HG02759 (cell line): Measurements from ENCODE around the gene UGT2B17.
A peak's percentile ranks its signal among the peaks of the same experiment; 100 is the strongest.
"Not testable (repeated sequence)": the region's sequence is repeated elsewhere in the genome, so short reads cannot be mapped to it uniquely, and the experiment has no call there.

Source experiments
- ATAC-seq: cut with Tn5 transposase; IDR thresholded peaks from one replicate; pipeline ENCODE4 v1.9.1; 2021; ENCODE audit warnings: mild to moderate bottlenecking, moderate library complexity; ENCODE audit not compliant: unreplicated experiment

The UGT2B17 gene

DNA sequence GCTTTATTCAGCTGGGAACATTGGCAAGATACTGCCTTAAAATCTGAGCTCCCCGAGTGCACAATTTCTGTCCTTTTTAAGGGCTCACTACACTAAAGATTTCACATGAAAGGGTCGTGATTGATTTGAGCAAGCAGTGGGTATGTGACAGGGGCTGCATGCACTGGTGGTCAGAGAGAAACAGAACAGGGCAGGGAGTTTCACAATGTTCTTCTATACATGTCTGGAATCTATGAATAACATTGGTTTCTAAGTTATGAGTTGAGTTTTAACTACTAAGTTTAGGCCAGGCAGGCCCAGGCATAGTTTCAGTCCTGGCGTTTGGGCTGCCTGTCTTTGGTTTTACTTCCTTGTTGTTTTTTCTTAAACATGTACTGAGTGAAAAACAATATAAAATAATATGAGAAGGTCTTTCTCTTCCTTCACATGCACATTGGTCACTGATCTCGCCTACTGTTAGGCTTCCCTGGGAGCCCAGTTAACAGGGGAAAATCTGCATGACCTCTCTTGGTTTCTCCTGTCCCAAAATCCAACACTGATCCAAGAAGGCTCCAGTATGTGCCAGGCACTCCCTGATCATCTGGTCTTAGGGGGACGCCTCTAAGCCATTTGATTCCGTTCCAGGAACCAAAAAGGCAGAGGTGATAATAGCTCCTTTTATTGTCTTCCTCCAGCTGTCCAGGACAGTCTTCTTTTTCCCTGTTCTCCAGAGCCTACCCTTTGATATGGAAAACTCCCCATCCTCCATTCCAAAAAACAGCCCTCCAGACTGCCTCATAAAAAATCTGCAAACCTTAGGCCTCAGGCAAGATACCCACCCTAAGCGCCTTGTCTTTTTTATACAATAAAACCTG lies at the start of gene UGT2B17:
TSS of gene UGT2B17 (minus strand) at position 51 of the 854 bp plus-strand sequence. CDS start 7,838 bp downstream, outside the sequence.
- ATAC-seq, result peak; percentile 80

DNA sequence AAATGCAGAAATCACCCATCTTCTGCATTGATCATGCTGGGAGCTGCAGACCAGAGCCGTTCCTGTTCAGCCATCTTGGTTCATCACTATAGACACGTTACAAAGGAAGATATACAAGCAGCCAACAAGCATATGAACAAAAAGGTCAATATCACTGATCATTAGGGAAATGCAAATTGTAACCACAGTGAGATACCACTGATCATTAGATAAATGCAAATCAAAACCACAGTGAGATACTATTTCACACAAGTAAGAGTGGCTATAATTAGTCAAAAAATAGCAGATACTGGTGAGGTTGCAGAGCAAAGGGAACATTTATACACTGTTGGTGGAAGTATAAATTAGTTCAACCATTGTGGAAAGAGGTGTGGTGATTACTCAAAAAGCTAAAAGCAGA lies 46.6 kb upstream of the UGT2B17 start:
- ATAC-seq, result not testable (repeated sequence)

DNA sequence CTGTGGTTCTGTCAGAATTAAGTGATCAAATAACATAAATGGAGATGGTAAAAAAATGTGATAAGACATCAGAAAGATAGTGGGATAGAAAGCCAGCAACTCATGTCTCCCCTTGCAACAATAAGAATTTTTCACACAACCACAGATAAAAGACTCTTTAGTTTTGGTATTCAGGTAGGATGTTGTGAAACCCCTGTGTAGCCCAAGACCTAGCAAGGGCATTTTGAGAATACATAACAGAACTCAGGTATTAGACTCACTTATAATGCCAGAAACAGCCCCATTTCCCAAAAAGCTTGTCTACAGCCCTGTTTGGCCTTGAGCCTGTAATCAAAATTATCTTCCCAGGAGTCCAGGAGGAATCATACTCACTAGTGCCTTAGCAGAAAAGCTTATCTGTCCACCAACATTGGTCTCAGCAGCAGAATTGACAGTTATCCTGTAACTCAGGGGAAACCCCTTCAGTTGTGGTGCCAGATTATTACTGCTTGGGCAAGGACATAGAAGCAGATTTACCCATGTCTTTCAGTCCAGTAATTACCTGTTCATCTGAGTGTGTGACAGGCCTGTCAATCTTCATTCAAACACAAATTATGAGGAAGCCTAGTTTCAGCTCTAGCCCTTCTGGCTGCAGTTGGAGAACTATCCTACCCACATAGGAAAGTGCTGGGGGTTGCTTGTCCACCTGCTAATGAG lies 41.0 kb upstream of the UGT2B17 start:
- ATAC-seq, result peak; percentile 64

DNA sequence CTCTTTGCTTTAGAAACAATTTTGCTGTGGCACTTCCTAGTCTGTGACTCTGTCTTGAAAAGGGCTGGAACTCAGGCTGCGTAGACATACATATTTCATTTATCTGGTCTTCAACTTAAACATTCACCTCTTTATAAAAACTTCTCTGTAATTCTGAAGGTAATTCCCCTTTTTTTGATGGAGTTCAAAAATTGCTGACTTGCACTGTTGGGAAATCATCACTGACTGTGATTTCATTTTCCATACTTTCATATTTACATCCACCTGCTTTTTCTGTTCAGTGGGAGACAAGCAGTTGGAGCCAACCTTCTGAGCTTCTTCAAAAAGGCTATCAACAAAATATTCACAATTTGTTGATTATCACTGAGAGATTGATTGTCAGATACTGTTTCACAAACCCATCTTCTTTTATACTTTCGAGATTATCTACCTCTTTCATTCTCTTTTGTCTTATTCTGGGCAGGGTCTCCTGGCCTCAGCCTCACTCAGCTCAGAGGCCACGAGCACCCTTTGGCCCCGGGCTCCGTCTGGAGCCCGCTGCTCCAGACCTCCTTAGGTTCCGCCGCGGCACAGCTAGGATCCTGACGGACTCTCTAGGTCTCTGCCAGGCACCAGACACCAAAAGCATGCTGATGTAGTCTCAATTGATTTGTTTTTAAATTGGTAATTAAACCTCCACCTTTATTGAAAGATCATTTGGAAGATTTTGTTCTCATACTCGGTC lies 39.7 kb upstream of the UGT2B17 start:
- ATAC-seq, result no peak

DNA sequence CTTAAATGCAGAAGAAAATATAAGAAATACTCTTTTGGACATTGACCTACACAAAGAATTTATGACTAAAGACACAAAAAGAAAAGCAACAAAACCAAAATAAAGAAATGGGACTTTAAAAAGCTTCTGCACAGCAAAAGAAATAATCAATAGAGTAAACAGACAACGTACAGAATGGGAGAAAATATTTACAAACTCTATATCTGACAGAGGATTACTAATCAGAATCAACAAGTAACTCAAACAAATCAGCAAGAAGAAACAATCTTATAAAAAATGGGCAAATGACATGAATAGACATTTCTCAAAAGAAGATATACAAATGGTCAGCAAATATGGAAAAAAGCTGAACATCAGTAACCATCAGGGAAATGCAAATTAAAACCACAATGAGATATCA lies 37.6 kb upstream of the UGT2B17 start:
- ATAC-seq, result no peak

DNA sequence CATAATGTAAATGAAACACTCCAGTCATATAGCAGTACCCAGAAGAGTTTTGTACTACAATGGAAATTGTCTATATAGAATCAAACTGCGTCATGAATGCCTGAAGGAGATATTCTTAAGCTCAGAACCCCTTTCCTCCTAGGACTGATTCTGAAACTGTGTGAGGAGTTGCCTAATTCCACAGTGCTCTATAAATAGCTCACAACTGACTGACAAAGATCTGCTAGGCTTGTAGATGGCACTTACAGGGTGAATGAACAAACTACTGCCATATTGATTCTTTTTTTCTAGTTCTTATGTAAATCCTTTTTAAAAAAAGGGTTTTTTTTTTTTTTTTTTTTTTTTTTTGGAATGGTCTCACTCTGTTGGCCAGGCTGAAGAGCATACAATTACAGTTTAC lies 30.1 kb upstream of the UGT2B17 start:
- ATAC-seq, result no peak

DNA sequence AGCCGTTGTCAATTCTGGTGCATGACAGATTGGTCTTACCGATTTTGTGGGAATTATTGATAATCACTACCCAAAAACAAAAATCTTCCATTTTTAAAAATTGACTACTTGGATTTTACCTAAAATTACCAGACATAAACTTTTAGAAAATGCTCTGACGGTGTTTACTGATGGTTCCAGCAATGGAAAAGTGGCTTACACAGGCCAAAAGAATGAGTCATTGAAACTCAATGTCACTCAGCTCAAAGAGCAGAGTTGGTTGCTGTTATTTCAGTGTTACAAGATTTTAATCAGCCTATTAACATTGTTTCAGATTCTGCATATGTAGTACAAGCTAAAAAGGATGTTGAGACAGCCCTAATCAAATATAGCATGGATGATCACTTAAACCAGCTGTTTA lies 23.0 kb upstream of the UGT2B17 start:
- no peak for ATAC-seq

DNA sequence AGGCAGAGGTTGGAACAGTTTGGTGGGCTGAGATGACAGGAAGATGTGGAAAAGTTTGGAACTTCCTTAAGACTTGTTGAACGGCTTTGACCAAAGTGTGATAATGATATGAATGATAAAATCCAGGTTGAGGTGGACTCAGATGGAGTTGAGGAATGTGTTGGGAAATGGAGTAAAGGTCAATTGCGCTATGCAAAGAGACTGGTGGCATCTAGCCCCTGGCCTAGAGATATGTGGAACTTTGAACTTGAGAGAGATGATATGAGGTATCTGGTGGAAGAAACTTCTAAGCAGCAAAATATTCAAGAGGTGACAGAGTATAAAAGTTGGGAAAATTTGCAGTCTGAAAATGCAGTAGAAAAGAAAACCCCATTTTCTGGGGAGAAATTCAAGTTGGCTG lies 21.4 kb upstream of the UGT2B17 start:
- ATAC-seq, result no peak

DNA sequence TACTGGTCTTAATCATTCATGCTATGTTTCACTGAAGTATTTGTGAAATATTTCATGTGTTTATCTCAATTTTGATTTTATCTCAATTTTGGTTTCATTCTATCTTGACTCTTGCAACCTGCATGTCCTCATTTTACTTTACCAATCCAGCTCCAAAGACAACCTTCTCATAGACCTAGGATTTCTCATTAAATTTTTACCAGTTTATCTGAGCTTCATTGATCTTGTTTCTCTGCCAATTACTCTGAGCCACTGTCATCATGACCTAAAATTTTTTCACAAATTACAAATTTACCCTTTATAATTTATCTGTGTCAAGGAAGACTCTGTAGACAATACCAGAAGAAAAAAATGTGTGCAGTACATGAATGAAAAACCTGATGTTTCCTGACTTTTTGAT lies 18.6 kb upstream of the UGT2B17 start:
- ATAC-seq, result no peak

DNA sequence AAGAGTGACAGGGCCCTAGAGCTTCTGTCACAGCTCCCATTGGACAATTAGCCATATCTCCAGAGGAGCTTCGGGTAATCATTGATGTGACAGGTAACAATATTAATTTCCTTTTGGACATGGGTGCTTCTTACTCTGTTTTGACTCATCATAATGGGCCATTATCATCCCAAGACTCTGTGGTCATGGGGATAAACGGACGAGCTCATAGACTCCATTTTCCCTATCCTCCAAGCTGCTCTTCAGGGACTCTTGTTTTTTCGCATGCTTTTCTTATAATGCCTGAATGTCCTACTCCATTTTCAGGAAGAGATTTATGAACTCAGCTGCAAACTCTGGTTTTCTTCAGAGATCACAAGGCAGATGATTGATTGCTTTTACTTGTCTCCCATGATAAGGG lies 17.0 kb upstream of the UGT2B17 start:
- ATAC-seq, result no peak

DNA sequence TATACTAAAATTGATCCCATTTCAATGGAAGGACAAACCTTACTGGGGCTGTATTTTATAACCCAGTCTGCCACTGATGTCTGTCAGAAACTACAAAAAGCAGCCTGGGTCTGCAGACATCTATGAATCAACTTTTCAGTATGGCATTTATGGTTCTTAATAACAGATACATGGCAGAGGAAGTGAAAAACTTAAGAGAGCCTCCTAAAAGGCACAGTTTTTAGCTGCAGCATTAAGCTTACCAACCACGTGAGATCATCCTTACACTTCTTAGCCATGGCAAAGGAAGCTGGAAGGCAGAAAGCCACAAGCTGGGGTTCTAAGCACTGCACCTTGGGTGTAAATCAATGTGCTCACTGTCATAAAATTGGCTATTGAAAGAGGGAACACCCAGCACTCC lies 16.6 kb upstream of the UGT2B17 start:
- ATAC-seq, result no peak

DNA sequence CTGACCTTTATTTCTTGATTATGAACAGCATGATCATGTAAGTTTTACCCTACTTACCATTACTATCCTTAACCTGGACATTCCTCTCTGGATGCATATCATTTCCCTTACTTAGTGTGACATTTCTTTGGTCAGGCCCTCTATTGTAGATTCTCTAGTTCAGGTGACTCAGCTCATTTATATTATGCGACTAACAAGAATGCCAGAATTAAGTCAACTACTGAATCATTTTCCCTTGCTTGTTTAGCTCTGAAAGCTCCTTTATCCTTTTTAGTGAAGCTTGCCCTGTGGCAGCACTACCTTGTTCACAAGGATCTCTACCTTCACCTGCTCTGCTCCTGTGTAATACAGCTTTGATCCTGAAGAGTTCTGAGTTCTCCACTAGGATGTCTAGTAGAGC lies 15.1 kb upstream of the UGT2B17 start:
- ATAC-seq, result no peak

DNA sequence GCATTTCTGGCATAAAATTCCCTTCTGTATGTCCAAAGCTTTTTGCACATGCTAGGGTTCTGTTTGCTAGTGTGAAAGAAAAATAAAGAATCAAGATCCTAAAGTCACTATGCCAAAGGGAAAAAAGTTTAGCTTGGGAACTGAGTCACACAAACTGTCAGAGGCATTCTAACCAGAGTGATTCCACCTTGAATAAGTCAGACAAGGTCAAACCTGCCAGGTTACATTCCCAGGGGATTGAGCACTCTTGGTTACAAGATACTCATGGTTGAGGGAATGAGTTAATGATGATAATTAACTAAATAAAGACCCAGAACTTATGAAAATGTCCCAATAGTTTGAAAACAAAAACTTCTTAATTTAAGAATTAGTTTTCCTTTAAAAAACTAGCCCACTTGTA lies 13.7 kb upstream of the UGT2B17 start:
- no peak for ATAC-seq

DNA sequence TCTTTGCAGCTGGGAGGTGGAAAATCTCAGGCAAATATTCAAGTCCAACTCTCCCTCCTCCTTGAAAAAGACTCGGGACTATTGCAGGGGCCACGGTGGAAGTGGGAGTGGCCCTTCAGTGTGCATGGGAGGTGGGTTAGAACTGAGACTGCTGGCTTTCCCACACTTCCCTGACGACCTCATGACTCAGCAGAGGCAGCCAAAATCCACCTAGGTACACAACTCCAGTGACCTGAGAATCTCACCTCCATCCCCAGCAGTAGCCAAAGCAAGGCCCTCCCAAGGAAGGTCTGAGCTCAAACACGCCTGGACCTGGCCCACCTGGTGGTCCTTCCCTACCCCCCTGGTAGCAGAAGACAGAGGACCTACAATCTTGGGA lies 6.2 kb upstream of the UGT2B17 start:
- ATAC-seq, result no peak

DNA sequence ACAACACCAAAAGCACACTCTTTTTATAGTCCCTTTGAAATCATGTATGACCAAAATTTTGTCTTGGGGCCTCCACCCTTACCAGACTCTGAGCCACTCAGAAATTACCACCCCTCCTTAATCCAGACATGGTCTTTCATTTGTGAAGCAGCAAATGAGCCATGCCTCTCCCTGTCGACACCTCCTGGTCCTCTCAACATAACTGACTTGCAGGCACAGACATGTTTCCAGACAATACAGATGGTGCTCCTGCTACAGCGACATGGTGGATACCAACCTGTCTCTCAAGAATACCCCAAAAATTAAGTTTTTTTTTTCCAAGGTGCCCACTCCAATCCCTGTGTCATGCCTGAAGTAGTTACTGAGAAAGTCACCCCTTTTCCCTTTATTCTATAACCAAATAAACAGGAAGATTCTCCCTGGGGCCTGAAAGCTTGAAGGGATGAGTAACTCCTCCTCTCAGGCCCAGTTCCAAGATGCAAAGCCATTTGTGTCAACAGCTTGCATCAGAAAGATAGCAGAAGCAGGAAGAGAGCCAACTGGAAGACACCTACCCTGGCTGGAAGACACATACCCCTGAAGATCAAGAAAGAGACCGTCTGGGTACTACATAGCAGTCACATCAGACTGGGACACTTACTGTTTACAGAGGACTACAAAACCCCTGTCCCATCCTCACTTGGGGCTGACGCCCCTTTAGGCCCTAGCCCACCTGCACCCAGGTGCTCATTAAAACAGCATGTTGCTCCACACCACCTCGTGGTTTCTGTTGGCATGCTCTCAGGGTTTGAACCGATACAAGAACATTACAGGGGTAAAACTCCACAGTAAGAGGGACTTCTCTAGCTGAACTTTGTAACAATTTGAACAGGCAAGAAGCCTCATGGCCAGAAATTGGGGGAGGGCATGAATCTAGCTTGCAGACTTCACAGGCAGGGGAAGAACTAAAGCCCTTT lies 5.5 kb upstream of the UGT2B17 start:
- no peak for ATAC-seq

DNA sequence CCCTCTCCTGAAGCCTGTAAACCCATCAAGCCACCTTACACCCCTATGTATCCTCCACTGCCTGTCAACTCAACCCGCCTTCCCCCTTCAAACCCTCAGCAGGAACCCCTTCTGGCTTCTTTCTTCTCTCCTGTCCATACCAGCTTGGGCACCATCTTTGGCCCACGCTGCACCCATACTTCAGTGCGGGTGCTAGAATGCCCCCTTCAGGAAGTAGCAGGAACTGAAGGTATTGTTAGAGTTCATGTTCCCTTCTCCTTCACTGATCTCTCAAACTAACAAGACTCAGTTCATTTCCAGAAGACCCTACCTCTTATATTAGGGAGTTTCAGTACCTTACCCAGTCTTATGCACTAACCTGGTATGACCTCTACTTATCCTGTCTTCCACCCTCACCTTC lies 1.5 kb upstream of the UGT2B17 start:
- ATAC-seq, result no peak

DNA sequence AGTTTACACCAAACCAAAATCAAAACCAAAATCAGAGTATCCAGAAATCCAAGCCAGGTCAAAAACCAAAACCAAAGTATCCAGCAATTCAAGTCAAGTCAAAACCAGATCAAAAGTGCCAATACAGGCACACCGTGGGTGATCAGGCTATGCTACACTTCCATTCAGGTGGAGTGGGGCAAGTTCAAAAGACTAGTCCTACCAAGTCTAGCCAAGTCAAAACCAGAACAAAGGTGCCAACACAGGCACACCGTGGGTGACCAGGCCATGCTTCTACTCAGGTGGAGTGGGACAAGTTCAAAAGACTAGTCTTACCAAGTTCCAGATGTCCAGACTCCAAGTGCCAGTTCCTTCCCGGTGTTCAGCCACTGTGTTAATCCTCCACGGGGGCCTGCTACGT lies 486 bp downstream of the UGT2B17 start:
- ATAC-seq, result peak; percentile 16

DNA sequence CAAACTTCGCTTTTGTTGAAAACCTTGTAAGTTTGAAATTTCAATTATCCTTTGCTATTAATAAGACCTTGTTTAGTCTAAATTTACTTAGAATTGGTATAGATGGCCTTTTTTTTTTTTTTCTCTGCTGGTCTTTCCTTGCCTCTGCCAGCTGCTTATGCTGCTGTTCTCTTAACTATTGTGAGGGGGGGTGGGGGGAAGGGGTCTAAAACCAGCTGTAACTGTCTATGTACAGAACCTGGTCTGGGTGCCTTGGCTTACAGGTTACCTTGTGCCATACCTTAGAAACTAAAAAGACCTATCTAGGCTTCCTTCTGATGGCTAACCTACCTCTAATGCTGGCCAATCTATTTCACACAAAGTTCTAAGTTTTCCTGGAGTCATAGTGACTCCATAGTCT lies 1.0 kb downstream of the UGT2B17 start:
- ATAC-seq, result no peak

DNA sequence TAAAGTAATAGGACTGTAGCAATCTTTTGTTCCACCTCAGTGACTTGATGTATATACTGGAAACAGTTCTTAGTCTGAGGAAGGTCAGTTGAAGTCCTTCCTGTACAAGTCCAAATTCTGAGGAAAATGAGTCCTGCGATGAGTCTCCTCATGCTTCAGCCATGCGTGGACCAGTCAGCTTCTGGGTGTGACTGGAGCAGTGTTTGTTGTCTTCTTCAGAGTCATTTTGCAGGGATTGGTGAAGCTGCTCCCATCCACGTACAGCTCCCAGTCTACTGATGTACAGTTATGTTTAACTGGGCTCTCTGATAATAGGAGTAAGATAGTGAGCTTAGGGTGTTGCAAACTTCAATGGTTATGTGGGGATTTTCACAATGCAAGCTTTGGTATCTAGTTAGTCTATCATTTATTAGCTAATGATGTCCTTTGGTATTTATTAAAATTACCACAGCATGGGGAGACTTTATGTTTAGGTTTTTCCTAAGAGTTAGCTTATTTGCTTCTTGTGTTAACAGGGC lies 3.4 kb downstream of the UGT2B17 start:
- no peak for ATAC-seq

DNA sequence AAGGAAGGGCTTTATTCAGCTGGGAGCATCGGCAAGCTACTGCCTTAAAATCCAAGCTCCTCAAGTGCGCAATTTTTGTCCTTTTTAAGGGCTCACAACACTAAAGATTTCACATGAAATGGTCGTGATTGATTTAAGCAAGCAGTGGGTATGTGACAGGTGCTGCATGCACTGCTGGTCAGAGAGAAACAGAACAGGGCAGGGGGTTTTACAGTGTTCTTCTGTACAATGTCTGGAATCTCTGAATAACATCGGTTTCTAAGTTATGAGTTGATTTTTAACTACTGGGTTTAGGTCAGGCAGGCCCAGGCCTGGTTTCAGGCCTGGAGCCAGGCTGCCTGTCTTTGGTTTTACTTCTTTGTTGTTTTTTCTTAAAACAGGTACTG lies 6.0 kb downstream of the UGT2B17 start:
- ATAC-seq, result peak; percentile 48
